WTC11 (cell line): Measurements from ENCODE around the gene ZXDC.

Source experiments
- EMX1 ChIP-seq: fragments of 250-450 bp; sonication (Bioruptor Pico); IDR thresholded peaks from 2 replicates; pipeline ENCODE4 v1.8.0; 2021; ENCODE audit warnings: mild to moderate bottlenecking
- ETV6 ChIP-seq: sonication (generic); formaldehyde crosslinking; IDR thresholded peaks from 2 replicates; pipeline ENCODE4 v1.8.1; 2022; ENCODE audit warnings: mild to moderate bottlenecking, missing genetic modification reagents
- ZNF263 ChIP-seq: sonication (generic); formaldehyde crosslinking; IDR thresholded peaks from 2 replicates; pipeline ENCODE4 v1.8.1; 2022; ENCODE audit warnings: low read depth, mild to moderate bottlenecking, moderate library complexity, missing genetic modification reagents
- TF ChIP-seq, protein P1 (sequence below): fragments of 200-600 bp; IDR thresholded peaks from 2 replicates; pipeline ENCODE4 v1.8.0; 2022; ENCODE audit warnings: antibody characterized with exemption
- TF ChIP-seq, protein P2 (sequence below): sonication (generic); formaldehyde crosslinking; conservative IDR thresholded peaks from 2 replicates; pipeline ENCODE4 v1.8.1; 2022; ENCODE audit warnings: mild to moderate bottlenecking, missing genetic modification reagents
- TF ChIP-seq, protein P3 (sequence below): fragments of 250-450 bp; sonication (Bioruptor Pico); conservative IDR thresholded peaks from 2 replicates; pipeline ENCODE4 v1.9.0; 2021; ENCODE audit warnings: mild to moderate bottlenecking
- TF ChIP-seq, protein P4 (sequence below): fragments of 250-450 bp; sonication (Bioruptor Pico); IDR thresholded peaks from 2 replicates; pipeline ENCODE4 v1.9.0; 2021; ENCODE audit warnings: mild to moderate bottlenecking, borderline replicate concordance

DNA sequence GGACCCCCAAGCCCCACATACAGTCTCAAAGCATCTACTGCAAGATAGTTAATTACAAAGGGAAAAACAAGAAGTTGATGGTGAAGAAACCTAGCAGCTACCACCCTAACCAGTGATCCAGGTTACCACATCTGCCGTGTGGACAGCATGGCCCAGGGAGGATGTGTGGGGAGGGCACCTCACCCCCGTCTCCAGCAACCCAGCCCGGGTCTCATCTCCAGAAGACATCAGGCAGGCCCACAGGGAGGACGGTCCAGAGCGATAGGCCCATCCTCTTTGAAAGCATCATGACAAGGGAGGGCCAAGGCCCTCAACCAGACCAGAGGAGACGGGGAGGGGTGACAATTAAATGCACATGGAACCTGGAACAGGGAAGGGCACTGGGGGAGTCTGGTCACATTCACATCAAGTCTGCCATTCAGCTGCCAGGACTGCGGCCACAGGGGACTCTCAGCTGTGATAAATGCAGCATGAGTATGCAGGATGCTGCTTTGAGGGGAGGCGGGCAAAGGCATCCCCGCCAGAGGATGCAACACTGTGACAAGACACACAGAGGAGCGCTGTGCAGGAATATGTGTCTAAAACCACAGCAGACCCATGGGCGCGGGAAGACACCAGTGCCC, 18.8 kb downstream of the ZXDC start:
- TF ChIP-seq, protein P1, sequence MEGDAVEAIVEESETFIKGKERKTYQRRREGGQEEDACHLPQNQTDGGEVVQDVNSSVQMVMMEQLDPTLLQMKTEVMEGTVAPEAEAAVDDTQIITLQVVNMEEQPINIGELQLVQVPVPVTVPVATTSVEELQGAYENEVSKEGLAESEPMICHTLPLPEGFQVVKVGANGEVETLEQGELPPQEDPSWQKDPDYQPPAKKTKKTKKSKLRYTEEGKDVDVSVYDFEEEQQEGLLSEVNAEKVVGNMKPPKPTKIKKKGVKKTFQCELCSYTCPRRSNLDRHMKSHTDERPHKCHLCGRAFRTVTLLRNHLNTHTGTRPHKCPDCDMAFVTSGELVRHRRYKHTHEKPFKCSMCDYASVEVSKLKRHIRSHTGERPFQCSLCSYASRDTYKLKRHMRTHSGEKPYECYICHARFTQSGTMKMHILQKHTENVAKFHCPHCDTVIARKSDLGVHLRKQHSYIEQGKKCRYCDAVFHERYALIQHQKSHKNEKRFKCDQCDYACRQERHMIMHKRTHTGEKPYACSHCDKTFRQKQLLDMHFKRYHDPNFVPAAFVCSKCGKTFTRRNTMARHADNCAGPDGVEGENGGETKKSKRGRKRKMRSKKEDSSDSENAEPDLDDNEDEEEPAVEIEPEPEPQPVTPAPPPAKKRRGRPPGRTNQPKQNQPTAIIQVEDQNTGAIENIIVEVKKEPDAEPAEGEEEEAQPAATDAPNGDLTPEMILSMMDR = no peak
- TF ChIP-seq, protein P2, sequence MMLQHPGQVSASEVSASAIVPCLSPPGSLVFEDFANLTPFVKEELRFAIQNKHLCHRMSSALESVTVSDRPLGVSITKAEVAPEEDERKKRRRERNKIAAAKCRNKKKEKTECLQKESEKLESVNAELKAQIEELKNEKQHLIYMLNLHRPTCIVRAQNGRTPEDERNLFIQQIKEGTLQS (CRISPR knock-in tag) = no peak
- TF ChIP-seq EMX1 (CRISPR knock-in tag) (no peak), ETV6 (no peak), ZNF263 (CRISPR knock-in tag) (no peak)
- TF ChIP-seq, protein P3, sequence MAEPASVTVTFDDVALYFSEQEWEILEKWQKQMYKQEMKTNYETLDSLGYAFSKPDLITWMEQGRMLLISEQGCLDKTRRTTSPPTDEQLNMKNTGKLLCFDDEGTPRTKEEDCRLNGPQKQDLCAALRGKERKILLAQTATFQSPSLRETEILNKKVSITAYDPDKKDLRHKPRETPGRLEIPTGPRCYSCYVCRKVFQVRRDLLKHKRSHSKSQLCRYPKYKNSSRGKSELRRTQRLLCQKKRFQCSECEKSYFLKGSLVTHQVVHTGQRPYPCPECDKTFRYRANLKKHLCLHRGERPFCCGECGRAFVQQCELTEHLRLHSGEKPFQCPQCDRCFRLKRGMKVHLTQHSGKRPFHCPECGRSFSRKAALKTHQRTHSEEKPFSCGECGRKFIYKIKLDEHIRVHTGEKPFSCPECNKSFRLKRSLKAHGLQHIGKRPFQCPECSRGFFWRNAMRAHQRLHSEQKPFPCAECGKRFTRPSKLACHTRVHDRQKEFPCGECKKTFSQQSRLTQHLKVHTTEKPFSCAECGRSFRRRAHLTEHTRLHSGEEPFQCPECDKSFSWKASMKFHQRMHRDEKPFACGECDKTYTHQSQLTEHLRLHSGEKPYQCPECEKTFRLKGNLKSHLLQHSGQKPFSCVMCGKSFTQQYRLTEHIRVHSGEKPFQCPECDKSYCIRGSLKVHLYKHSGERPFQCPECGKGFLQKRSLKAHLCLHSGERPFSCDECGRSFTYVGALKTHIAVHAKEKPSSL (CRISPR knock-in tag) = no peak
- TF ChIP-seq, protein P4, sequence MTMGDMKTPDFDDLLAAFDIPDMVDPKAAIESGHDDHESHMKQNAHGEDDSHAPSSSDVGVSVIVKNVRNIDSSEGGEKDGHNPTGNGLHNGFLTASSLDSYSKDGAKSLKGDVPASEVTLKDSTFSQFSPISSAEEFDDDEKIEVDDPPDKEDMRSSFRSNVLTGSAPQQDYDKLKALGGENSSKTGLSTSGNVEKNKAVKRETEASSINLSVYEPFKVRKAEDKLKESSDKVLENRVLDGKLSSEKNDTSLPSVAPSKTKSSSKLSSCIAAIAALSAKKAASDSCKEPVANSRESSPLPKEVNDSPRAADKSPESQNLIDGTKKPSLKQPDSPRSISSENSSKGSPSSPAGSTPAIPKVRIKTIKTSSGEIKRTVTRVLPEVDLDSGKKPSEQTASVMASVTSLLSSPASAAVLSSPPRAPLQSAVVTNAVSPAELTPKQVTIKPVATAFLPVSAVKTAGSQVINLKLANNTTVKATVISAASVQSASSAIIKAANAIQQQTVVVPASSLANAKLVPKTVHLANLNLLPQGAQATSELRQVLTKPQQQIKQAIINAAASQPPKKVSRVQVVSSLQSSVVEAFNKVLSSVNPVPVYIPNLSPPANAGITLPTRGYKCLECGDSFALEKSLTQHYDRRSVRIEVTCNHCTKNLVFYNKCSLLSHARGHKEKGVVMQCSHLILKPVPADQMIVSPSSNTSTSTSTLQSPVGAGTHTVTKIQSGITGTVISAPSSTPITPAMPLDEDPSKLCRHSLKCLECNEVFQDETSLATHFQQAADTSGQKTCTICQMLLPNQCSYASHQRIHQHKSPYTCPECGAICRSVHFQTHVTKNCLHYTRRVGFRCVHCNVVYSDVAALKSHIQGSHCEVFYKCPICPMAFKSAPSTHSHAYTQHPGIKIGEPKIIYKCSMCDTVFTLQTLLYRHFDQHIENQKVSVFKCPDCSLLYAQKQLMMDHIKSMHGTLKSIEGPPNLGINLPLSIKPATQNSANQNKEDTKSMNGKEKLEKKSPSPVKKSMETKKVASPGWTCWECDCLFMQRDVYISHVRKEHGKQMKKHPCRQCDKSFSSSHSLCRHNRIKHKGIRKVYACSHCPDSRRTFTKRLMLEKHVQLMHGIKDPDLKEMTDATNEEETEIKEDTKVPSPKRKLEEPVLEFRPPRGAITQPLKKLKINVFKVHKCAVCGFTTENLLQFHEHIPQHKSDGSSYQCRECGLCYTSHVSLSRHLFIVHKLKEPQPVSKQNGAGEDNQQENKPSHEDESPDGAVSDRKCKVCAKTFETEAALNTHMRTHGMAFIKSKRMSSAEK = no peak
